Epithelial cell of prostate (primary cell): ENCODE data around the gene SLC30A7.
"Not testable (repeated sequence)": the region's sequence is repeated elsewhere in the genome, so short reads cannot be mapped to it uniquely, and the experiment has no call there.

Experiments
- DNase-seq: peaks from one replicate; pipeline ENCODE4 v3.0.0-alpha.2; 2011; ENCODE audit warnings: low read depth, low spot score
- H3K27ac ChIP-seq: fragments of 450-650 bp; 2 replicates; pipeline ENCODE4 v1.5.1; 2017; ENCODE audit warnings: mild to moderate bottlenecking

The SLC30A7 gene

DNA sequence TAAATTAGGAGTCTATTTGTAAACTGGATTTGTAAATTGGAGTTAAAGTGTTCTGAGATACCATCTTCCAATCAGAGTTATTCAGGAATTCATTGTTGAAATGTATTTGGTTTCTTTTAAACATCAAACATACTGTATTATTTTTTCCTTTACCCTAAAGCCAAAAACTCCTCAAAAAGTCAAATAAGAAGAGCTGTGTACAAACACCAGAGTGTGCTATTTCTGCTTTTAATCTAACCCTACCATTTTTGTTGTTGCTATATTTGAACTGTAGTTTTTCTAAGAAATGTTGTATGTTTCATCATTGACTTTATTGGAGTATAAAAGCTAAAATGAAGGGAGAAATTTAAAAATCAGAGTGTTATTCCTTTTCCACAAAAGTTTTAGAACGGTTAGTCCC is 35.8 kb downstream of the SLC30A7 start:
- no peak for DNase-seq
- H3K27ac ChIP-seq, result no peak overlapping the region

DNA sequence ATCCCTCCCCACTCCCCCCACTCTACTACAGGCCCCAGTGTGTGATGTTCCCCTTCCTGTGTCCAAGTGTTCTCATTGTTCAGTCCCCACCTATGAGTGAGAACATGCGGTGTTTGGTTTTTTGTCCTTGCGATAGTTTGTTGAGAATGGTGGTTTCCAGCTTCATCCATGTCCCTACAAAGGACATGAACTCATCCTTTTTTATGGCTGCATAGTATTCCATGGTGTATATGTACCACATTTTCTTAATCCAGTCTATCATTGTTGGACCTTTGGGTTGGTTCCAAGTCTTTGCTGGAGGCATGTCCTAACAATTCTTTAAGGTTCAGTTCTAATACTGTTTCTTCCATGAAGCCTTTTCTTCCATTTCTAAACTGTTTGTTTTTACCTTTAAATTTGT is 37.7 kb downstream of the SLC30A7 start:
- H3K27ac ChIP-seq, DNase-seq: not testable (repeated sequence)

DNA sequence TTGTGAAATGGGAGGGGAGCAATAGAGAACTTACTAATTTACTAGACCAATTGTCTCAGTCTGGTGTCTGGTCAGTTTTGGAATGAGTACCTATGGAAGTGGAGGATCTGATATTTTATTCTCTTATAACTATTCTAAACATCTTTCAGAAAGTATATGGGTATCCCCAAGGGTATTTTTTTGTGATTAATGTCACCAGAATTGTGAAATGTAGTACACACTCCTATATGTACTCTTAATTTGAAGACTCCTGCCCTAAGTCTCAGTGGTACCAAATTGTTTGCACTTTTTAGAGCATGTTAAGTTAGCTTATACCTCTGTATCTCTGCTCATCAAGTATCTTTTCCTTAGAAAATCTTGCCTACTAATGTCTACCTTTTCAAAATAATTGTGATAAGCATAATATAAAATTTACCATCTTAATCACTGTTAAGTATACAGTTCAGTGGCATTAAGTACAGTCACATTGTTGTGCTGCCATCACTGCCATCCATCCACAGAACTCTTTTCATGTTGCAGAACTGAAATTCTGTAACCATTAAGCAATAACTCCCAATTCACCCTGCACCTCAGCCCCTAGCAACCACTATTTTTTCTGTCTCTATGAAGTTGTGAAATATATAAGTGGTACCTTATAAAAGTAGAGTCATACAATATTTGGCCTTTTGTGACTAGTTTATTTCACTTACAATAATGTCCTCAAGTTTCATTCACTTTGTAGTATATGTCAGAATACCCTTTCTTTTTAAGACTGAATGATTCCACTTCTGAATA is 40.5 kb downstream of the SLC30A7 start:
- no peak overlapping the region for H3K27ac ChIP-seq

DNA sequence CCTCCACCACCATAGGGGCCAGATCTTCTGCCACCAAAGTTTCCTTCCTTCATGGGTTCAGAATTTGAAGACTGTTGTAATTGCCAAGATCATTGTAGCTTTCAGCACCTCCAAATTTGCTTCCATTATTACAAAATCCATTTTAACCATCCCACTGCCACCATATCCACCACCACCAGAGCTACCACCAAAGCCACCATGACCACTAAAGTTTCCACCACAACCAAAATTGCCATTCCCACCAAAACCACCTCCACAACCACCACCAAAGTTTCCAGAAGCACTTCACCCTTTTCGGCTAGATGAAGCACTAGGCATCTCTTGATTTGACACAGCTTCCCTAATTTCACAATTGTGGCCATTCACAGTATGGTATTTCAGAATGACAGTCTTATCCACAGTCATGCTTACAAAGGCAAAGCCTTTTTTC is 45.2 kb downstream of the SLC30A7 start:
- DNase-seq, result no peak
- H3K27ac ChIP-seq, result no peak overlapping the region

More for the DNA sequence above, 40.5 kb downstream of the SLC30A7 start:
- no peak for DNase-seq

DNA sequence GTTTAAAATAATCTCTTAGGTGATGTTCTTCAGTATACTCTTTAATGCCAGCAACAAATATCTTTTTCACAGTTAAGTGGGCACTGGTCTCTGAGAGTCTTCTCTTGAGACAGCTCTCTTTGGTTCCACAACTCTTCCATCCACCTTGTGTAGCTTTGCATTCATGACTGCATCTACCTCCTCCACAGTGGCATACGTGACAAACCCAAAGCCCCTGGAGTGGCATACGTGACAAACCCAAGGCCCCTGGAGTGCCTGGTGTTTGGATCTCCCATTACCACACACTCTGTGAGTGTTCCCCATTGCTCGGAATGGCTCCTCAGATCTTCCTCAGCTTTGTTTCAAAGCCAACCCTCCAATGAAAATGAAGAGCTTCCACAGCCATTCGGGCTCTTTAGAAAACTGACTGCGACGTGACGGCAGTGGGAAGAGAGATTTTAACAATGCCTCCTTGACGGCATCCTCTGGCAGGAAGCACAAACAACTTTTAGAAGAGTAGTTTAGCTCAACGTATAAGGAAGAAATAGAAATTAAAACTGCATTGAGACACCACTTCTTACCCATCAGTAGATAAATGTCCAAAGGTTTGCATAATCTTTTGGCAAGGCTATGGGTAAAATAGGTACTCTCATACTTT is 45.8 kb downstream of the SLC30A7 start:
- no peak for DNase-seq
- no peak overlapping the region for H3K27ac ChIP-seq

DNA sequence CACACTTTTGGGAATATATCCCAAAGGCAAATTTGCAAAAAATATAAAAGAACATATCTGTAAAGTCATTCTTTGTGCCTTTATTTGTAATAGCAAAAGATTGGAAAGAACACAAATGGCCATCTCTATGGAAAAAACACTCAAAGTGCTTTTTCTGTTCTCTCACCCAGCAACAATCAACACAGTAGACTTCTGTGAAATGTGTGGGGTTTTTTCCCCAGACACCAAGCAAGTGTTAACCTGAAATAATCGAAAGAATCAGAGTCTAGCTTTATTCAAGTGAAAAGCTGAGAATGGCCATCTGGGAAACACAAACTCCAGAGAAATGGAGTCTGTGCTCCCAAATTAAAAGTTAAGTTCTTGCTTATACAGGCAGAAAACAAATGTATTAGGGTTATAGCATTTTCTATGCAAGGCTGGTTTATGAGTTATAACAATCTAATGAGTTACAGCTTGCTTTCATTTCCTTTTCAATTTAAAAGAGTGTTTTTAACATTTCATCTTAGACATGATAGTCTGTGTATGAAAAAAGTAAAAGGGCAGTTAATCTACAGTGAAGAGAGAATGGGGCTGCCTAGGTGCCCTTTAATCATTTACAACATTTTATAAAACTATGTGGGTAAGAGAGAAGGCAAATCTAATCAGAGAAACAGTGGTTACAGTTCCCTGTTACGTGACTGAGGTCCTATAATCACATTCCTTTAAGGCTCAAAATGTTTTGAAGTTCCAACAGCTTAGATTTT is 46.6 kb downstream of the SLC30A7 start:
- DNase-seq, result no peak
- no peak overlapping the region for H3K27ac ChIP-seq

DNA sequence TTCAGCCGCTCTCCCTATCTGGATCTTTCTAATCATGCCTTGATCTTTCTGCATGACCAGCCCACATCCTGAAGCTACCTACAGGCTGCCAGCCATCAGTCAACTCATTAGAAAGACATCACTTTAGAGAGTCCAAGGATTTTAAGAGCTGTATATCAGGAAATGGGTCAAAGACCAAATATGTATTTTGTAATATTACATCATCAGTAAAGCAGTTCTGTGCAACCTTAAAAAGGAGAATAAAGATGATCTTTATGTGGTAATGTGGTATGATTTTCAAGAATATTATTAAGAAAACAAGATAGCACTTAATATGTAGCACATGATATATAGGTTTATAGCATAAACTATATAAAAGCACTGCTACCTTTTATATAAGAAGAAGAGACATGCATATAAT is 47.6 kb downstream of the SLC30A7 start:
- peak overlapping the region; percentile 2 for H3K27ac ChIP-seq
- no peak for DNase-seq

DNA sequence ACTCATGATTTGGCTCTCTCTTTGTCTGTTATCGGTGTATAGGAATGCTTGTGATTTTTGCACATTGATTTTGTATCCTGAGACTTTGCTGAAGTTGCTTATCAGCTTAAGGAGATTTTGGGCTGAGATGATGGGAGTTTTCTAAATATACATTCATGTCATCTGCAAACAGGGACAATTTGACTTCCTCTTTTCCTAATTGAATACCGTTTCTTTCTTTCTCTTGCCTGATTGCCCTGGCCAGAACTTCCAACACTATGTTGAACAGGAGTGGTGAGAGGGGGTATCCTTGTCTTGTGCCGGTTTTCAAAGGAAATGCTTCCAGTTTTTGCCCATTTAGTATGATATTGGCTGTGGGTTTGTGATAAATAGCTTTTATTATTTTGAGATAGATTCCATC is 50.2 kb downstream of the SLC30A7 start:
- not testable (repeated sequence) for DNase-seq

DNA sequence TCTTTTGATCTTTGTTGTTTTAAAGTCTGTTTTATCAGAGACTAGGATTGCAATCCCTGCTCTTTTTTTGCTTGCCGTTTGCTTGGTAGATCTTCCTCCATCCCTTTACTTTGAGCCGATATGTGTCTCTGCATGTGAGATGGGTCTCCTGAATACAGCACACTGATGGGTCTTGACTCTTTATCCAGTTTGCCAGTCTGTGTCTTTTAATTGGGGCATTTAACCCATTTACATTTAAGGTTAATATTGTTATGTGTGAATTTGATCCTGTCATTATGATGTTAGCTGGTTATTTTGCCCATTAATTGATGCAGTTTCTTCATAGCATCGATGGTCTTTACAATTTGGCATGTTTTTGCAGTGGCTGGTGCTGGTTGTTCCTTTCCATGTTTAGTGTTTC is 51.9 kb downstream of the SLC30A7 start:
- not testable (repeated sequence) for DNase-seq
- peak overlapping the region; percentile 8 for H3K27ac ChIP-seq

More for the DNA sequence above, 50.2 kb downstream of the SLC30A7 start:
- not testable (repeated sequence) for H3K27ac ChIP-seq

DNA sequence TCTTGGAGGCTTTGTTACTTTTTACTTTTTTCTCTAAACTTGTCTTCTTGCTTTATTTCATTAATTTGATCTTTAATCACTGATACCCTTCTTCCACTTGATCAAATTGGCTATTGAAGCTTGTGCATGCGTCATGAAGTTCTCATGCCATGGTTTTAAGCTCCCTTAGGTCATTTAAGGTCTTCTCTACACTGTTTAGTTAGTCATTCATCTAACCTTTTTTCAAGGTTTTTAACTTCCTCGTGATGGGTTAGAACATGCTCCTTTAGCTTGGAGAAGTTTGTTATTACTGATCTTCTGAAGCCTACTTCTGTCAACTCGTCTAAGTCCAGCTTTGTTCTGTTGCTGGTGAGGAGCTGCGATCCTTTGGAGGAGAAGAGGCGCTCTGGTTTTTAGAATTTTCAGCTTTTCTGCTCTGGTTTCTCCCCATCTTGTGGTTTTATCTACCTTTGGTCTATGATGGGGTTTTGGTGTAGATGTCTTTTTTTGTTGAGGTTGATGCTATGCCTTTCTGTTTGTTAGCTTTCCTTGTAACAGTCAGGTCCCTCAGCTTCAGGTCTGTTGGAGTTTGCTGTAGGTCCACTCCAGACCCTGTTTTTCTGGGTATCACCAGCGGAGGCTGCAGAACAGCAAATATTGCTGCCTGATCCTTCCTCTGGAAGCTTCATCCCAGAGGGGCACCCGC is 53.0 kb downstream of the SLC30A7 start:
- not testable (repeated sequence) for DNase-seq

DNA sequence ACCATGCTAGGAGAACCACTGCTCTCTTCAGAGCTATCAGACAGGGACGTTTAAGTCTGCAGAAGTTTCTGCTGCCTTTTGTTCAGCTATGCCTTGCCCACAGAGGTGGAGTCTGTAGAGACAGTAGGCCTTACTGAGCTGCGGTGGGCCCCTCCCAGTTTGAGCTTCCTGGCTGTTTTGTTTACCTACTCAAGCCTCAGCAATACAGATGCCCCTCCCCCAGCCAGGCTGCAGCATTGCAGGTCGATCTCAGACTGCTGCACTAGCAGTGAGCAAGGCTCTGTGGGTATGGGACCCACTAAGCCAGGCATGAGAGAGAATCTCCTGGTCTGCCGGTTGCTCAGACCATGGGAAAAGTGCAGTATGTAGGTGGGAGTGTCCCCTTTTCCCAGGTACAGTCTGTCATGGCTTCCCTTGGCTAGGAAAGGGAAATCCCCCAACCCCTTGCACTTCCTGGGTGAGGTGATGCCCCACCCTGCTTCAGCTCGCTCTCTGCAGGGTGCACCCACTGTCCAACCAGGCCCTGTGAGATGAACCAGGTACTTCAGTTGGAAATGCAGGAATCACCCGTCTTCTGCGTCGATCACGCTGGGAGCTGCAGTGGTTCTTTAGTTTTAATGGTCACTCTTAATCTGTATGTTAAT is 53.7 kb downstream of the SLC30A7 start:
- peak overlapping the region; percentile 53 for H3K27ac ChIP-seq

More for the DNA sequence above, 53.0 kb downstream of the SLC30A7 start:
- peak overlapping the region; percentile 53 for H3K27ac ChIP-seq

DNA sequence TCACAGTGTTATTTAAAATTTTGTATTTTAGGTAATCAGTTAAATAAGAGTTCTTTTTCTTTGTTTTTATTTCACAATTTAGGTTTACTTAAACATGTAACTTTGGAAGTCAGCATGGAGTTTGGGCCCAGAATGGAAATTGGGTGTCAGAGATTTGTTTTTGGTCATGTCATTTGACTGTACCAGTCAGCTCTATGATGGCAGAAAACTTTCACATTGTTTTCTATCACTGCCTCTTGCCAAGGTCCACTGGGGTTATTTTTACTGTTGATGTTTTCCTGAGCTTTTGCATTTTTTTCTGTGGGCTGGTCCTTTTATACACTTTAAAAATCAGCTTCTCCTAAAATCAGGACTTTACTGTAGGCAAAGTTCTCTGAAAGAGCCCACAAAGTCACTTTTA is 54.4 kb downstream of the SLC30A7 start:
- DNase-seq, result no peak
- H3K27ac ChIP-seq, result no peak overlapping the region

More for the DNA sequence above, 53.7 kb downstream of the SLC30A7 start:
- DNase-seq, result peak; percentile 56

DNA sequence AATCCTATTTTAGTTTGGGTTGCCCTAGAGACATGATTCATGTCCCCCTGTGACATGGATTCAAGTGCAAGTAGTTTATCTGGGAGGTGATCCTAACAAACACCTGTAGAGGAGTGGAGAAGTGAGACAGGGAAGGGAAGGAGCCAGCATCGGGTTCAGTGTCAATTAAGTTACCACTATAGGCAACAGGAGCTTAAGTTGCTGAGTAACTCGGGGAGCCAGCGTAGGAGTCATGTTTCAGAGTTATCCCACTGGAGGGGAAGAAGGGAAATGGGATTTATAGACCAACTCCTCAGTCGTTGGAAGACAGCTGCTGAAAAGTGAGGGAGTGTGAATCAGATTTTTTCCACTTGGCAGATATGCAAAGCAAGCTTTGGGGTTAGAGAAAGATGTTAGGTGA is 54.9 kb downstream of the SLC30A7 start:
- no peak for DNase-seq
- H3K27ac ChIP-seq, result no peak overlapping the region

DNA sequence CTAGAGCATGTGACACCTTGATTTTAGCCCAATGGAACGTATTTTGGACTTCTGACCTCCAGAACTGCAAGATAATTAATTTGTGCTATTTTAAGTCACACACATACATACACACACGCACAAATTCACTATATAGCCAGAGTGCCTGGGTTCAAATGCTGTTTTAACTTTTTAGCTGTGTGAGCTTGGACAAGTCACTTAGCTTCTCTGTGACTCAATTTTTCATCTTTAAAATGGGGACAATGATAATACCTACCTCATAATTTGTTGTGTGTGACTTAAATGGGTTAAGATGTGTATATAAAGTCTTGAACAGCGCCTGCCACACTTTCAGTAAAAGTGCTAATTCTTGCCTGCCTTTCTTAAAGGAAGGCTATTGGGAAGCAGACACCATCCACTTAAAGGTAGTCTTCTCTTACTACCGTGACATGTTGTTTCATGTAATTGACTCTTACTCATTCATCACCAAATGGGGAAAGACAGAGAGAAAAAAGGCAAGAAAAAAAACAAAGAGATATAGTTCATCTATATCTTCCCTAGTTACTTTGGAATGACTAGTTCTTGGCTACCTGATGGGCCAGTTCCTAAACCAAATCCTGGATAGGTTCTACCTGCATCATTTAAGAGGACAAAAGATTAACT is 56.3 kb downstream of the SLC30A7 start:
- H3K27ac ChIP-seq, result peak overlapping the region; percentile 61

DNA sequence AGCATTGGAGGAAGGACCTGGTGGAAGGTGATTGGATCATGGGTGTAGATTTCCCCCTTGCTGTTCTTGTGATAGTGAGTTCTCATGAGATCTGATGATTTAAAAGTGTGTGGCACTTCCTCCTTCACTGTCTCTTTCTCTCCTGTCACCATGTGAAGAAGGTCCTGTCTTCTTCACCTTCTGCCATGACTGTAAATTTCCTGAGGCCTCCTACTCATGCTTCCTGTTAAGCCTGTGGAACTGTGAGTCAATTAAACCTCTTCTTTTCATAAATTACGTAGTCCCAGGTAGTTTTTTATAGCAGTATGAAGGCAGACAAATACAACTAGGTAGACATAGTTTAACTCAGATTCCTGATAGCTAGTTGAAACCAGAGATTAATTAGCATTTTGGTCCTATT is 57.1 kb downstream of the SLC30A7 start:
- not testable (repeated sequence) for DNase-seq
- H3K27ac ChIP-seq, result peak overlapping the region; percentile 61

More for the DNA sequence above, 56.3 kb downstream of the SLC30A7 start:
- no peak for DNase-seq

DNA sequence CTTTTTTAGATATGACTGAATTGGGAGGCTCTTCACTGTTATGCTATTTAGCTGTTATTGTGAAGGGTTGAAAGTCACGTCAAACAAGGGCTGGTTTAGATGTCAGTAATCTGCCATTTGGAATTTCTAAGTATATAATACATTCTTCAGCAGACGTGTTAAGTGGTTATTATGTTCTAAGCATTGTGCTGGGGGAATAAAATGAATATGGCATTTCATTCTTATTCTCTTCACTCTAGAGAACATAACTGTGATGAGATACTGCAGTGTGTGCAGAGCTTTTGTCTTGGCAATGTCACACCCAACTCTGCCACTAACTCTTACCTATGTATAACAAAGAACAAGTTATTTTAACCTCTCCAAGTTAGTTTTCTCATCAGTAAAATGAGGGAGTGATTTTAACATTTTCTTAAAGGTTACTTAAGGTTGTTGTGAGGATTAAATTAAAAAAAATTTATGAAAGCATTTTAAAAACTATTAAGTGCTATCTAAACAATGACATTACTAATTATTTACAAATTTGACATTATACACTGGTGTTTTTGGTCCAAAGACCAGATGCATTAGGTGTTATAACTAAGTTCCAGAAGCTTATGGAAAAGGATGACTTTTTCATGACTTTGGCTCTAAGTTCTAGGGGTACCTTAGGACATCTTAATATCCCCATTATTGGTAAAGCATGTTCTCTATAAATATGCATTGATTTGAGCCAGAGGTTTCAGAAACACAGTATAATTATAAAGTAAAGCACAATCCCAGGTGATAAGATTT is 58.3 kb downstream of the SLC30A7 start:
- H3K27ac ChIP-seq, result peak overlapping the region; percentile 61
- no peak for DNase-seq

DNA sequence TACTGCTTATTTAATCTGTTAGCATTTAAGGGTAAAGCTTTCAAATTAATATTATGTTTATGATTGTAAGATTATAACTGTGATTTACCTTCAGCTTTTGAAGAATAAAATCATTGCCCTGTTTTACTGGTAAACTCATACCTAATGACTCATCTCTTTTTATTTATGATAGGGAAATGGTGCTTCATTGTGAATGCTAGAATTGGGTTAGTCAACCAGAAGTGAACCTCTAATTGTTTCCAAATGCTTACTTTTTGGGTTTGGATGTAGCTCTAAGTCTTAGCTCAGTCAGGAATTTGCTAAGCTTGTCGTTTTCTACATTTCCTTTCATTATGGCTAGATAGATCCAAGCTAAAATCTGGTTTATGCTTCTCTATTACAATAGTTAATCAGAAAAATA is 59.4 kb downstream of the SLC30A7 start:
- no peak for DNase-seq
- H3K27ac ChIP-seq, result peak overlapping the region; percentile 2

DNA sequence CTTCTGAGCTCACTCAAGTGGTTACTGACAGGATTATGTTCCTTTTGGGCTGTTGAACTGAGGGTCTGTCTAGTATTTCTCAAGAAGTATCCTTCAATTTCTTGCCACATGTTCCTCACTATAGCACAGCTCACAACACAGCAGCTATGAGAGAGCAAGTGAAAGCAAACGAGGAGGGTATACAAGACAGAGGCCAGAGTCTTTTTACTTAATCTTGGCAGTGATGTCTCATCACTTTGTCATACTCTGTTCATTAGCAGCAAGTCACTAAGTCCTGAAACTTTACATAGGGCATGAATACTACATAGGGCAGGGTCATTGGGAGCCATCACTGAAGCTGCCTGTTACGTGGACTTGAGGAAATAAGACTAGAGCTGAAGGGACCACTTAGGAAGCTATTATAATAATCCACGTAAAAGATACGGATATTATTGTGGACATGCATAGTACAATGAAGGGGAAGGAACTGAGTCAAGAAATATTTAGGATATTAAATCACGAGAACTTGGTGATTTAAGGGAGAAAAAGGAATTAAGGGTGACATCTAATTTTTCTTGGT is 63.7 kb downstream of the SLC30A7 start:
- no peak for DNase-seq
- no peak overlapping the region for H3K27ac ChIP-seq
